ENCODE results near the gene UGT1A7.

The UGT1A7 gene

GRCh38 chr2:233758849-233759248 lies 77.1 kb downstream of the UGT1A7 start:
- no peak overlapping the region for H3K9ac ChIP-seq (ENCODE audit: low read length)
- H3K4me3 ChIP-seq (ENCODE audit: low read length), result no peak overlapping the region
- H3K4ac ChIP-seq (ENCODE audit: low read depth, low read length), result no peak overlapping the region
- H3K79me1 ChIP-seq (ENCODE audit: low read length), result no peaks in the 10 kb centered on the region
- no peaks in the 10 kb centered on the region for H3K79me2 ChIP-seq (ENCODE audit: control insufficient read depth, insufficient read depth, low read length)
- no peak overlapping the region for H3K27ac ChIP-seq (ENCODE audit: low read depth, low read length)
- H2BK5ac ChIP-seq (ENCODE audit: low read length), result no peak overlapping the region
- no CpG with 5 or more reads among the region's 2 CpGs for WGBS (ENCODE audit: extremely low coverage, insufficient coverage, low lambda C conversion rate)
- no peak overlapping the region for H2BK120ac ChIP-seq (ENCODE audit: low read depth, low read length)
- peak; percentile 1 for DNase-seq
- H3K4me2 ChIP-seq (ENCODE audit: low read length), result no peak overlapping the region
- H3K4me1 ChIP-seq (ENCODE audit: control insufficient read depth, low read depth, low read length), result no peaks in the 10 kb centered on the region
- H3K18ac ChIP-seq (ENCODE audit: low read length), result no peak overlapping the region
- H4K5ac ChIP-seq (ENCODE audit: low read length), result no peak overlapping the region
- H2BK15ac ChIP-seq (replicated peaks; ENCODE audit: low read depth), result no peak overlapping the region
- no peaks in the 10 kb centered on the region for H3K27me3 ChIP-seq (ENCODE audit: insufficient read depth, low read length, poor library complexity)
- H3K56ac ChIP-seq (ENCODE audit: low read length), result no peak overlapping the region
- H4K8ac ChIP-seq (ENCODE audit: low read depth, low read length), result no peak overlapping the region
- H2AK5ac ChIP-seq (ENCODE audit: low read length), result no peak overlapping the region
- no peak overlapping the region for H3K23ac ChIP-seq (ENCODE audit: low read length)
- no peaks in the 10 kb centered on the region for H3K36me3 ChIP-seq (ENCODE audit: control insufficient read depth, insufficient read depth, low read length)

- no peaks in the 10 kb centered on the region for H3K4me1 ChIP-seq (ENCODE audit: control insufficient read depth, low read depth, low read length)
- H3K23ac ChIP-seq (ENCODE audit: low read length), result no peak within 1 kb of the TSS
- H4K5ac ChIP-seq (ENCODE audit: low read length), result no peak within 1 kb of the TSS
- H2AK5ac ChIP-seq (ENCODE audit: low read length), result no peak within 1 kb of the TSS
- H2BK15ac ChIP-seq (replicated peaks; ENCODE audit: low read depth), result no peak within 1 kb of the TSS
- no peak within 1 kb of the TSS for H3K9ac ChIP-seq (ENCODE audit: low read length)
- no peak for DNase-seq
- H3K27ac ChIP-seq (ENCODE audit: low read depth, low read length), result no peak within 1 kb of the TSS
- no peak within 1 kb of the TSS for H3K4me3 ChIP-seq (ENCODE audit: low read length)
- H4K8ac ChIP-seq (ENCODE audit: low read depth, low read length), result no peak within 1 kb of the TSS
- no peak within 1 kb of the TSS for H3K18ac ChIP-seq (ENCODE audit: low read length)
- H3K4ac ChIP-seq (ENCODE audit: low read depth, low read length), result no peak within 1 kb of the TSS
- H3K79me1 ChIP-seq (ENCODE audit: low read length), result no peaks in the 10 kb centered on the region
- no peaks in the 10 kb centered on the region for H3K36me3 ChIP-seq (ENCODE audit: control insufficient read depth, insufficient read depth, low read length)
- H3K27me3 ChIP-seq (ENCODE audit: insufficient read depth, low read length, poor library complexity), result no peaks in the 10 kb centered on the region
- H2BK120ac ChIP-seq (ENCODE audit: low read depth, low read length), result no peak within 1 kb of the TSS
- H3K79me2 ChIP-seq (ENCODE audit: control insufficient read depth, insufficient read depth, low read length), result no peaks in the 10 kb centered on the region
- no peak within 1 kb of the TSS for H2BK5ac ChIP-seq (ENCODE audit: low read length)
- WGBS (ENCODE audit: extremely low coverage, insufficient coverage, low lambda C conversion rate), result no CpG with 5 or more reads among the region's 6 CpGs
- no peak within 1 kb of the TSS for H3K4me2 ChIP-seq (ENCODE audit: low read length)
- H3K56ac ChIP-seq (ENCODE audit: low read length), result no peak within 1 kb of the TSS
Observed at GRCh38 chr2:233760043-233760442, 78.3 kb downstream of the UGT1A7 start, which contains the start of gene UGT1A1. TSS of gene UGT1A1 (plus strand) at chr2:233760270. CDS start at chr2:233760288, 18 bp downstream.

GRCh38 chr2:233761040-233761769 lies 79.5 kb downstream of the UGT1A7 start:
- no peaks in the 10 kb centered on the region for H3K27me3 ChIP-seq (ENCODE audit: insufficient read depth, low read length, poor library complexity)

GRCh38 chr2:233764264-233764663 lies 82.6 kb downstream of the UGT1A7 start:
- Histone ChIP-seq H3K27ac (ENCODE audit: low read depth, low read length) (no peak overlapping the region), H3K18ac (ENCODE audit: low read length) (no peak overlapping the region), H2BK15ac (replicated peaks; ENCODE audit: low read depth) (no peak overlapping the region), H2BK120ac (ENCODE audit: low read depth, low read length) (no peak overlapping the region), H3K4ac (ENCODE audit: low read depth, low read length) (no peak overlapping the region), H3K4me3 (ENCODE audit: low read length) (no peak overlapping the region), H4K8ac (ENCODE audit: low read depth, low read length) (no peak overlapping the region), H4K5ac (ENCODE audit: low read length) (no peak overlapping the region), H3K79me2 (ENCODE audit: control insufficient read depth, insufficient read depth, low read length) (no peaks in the 10 kb centered on the region), H2AK5ac (ENCODE audit: low read length) (no peak overlapping the region), H3K79me1 (ENCODE audit: low read length) (no peaks in the 10 kb centered on the region), H3K36me3 (ENCODE audit: control insufficient read depth, insufficient read depth, low read length) (no peaks in the 10 kb centered on the region), H2BK5ac (ENCODE audit: low read length) (no peak overlapping the region), H3K56ac (ENCODE audit: low read length) (no peak overlapping the region), H3K9ac (ENCODE audit: low read length) (no peak overlapping the region), H3K4me2 (ENCODE audit: low read length) (no peak overlapping the region), H3K23ac (ENCODE audit: low read length) (no peak overlapping the region), H3K4me1 (ENCODE audit: control insufficient read depth, low read depth, low read length) (no peaks in the 10 kb centered on the region), H3K27me3 (ENCODE audit: insufficient read depth, low read length, poor library complexity) (no peaks in the 10 kb centered on the region)
- DNase-seq, result no peak
- WGBS (ENCODE audit: extremely low coverage, insufficient coverage, low lambda C conversion rate), result no CpG with 5 or more reads among the region's 7 CpGs

More at GRCh38 chr2:233761040-233761769, 79.5 kb downstream of the UGT1A7 start:
- no peak overlapping the region for H3K18ac ChIP-seq (ENCODE audit: low read length)
- no peak overlapping the region for H2BK15ac ChIP-seq (replicated peaks; ENCODE audit: low read depth)
- no peak overlapping the region for H3K4me3 ChIP-seq (ENCODE audit: low read length)
- H3K4me2 ChIP-seq (ENCODE audit: low read length), result no peak overlapping the region
- H4K5ac ChIP-seq (ENCODE audit: low read length), result no peak overlapping the region
- DNase-seq, result no peak
- no peaks in the 10 kb centered on the region for H3K79me1 ChIP-seq (ENCODE audit: low read length)
- no peak overlapping the region for H3K23ac ChIP-seq (ENCODE audit: low read length)
- H3K9ac ChIP-seq (ENCODE audit: low read length), result no peak overlapping the region
- H3K4ac ChIP-seq (ENCODE audit: low read depth, low read length), result no peak overlapping the region
- H3K27ac ChIP-seq (ENCODE audit: low read depth, low read length), result no peak overlapping the region
- H4K8ac ChIP-seq (ENCODE audit: low read depth, low read length), result no peak overlapping the region
- H2BK5ac ChIP-seq (ENCODE audit: low read length), result no peak overlapping the region
- H3K4me1 ChIP-seq (ENCODE audit: control insufficient read depth, low read depth, low read length), result no peaks in the 10 kb centered on the region
- H2BK120ac ChIP-seq (ENCODE audit: low read depth, low read length), result no peak overlapping the region
- no peaks in the 10 kb centered on the region for H3K79me2 ChIP-seq (ENCODE audit: control insufficient read depth, insufficient read depth, low read length)
- WGBS (ENCODE audit: extremely low coverage, insufficient coverage, low lambda C conversion rate), result no CpG with 5 or more reads among the region's 4 CpGs
- H3K36me3 ChIP-seq (ENCODE audit: control insufficient read depth, insufficient read depth, low read length), result no peaks in the 10 kb centered on the region
- H3K56ac ChIP-seq (ENCODE audit: low read length), result no peak overlapping the region
- H2AK5ac ChIP-seq (ENCODE audit: low read length), result no peak overlapping the region

GRCh38 chr2:233764761-233765160 lies 83.1 kb downstream of the UGT1A7 start:
- no peak overlapping the region for H2BK5ac ChIP-seq (ENCODE audit: low read length)
- H2BK15ac ChIP-seq (replicated peaks; ENCODE audit: low read depth), result no peak overlapping the region
- H4K5ac ChIP-seq (ENCODE audit: low read length), result no peak overlapping the region
- H3K4ac ChIP-seq (ENCODE audit: low read depth, low read length), result no peak overlapping the region
- no peak overlapping the region for H2BK120ac ChIP-seq (ENCODE audit: low read depth, low read length)
- H2AK5ac ChIP-seq (ENCODE audit: low read length), result no peak overlapping the region
- no peak overlapping the region for H3K27ac ChIP-seq (ENCODE audit: low read depth, low read length)
- H3K79me2 ChIP-seq (ENCODE audit: control insufficient read depth, insufficient read depth, low read length), result no peaks in the 10 kb centered on the region
- no CpG with 5 or more reads among the region's 3 CpGs for WGBS (ENCODE audit: extremely low coverage, insufficient coverage, low lambda C conversion rate)
- no peak overlapping the region for H3K56ac ChIP-seq (ENCODE audit: low read length)
- H3K79me1 ChIP-seq (ENCODE audit: low read length), result no peaks in the 10 kb centered on the region
- H3K23ac ChIP-seq (ENCODE audit: low read length), result no peak overlapping the region
- no peak overlapping the region for H3K18ac ChIP-seq (ENCODE audit: low read length)
- no peak overlapping the region for H3K4me3 ChIP-seq (ENCODE audit: low read length)
- H3K4me2 ChIP-seq (ENCODE audit: low read length), result no peak overlapping the region
- H4K8ac ChIP-seq (ENCODE audit: low read depth, low read length), result no peak overlapping the region
- H3K9ac ChIP-seq (ENCODE audit: low read length), result no peak overlapping the region
- H3K36me3 ChIP-seq (ENCODE audit: control insufficient read depth, insufficient read depth, low read length), result no peaks in the 10 kb centered on the region
- H3K27me3 ChIP-seq (ENCODE audit: insufficient read depth, low read length, poor library complexity), result no peaks in the 10 kb centered on the region
- DNase-seq, result no peak
- H3K4me1 ChIP-seq (ENCODE audit: control insufficient read depth, low read depth, low read length), result no peaks in the 10 kb centered on the region

- no peak overlapping the region for H3K4ac ChIP-seq (ENCODE audit: low read depth, low read length)
- no peaks in the 10 kb centered on the region for H3K79me1 ChIP-seq (ENCODE audit: low read length)
- no peak overlapping the region for H3K4me3 ChIP-seq (ENCODE audit: low read length)
- H3K23ac ChIP-seq (ENCODE audit: low read length), result no peak overlapping the region
- no CpG with 5 or more reads among the region's 4 CpGs for WGBS (ENCODE audit: extremely low coverage, insufficient coverage, low lambda C conversion rate)
- H4K5ac ChIP-seq (ENCODE audit: low read length), result no peak overlapping the region
- no peak overlapping the region for H3K4me2 ChIP-seq (ENCODE audit: low read length)
- H3K36me3 ChIP-seq (ENCODE audit: control insufficient read depth, insufficient read depth, low read length), result no peaks in the 10 kb centered on the region
- H3K4me1 ChIP-seq (ENCODE audit: control insufficient read depth, low read depth, low read length), result no peaks in the 10 kb centered on the region
- no peak overlapping the region for H2AK5ac ChIP-seq (ENCODE audit: low read length)
- H3K56ac ChIP-seq (ENCODE audit: low read length), result no peak overlapping the region
- H3K27me3 ChIP-seq (ENCODE audit: insufficient read depth, low read length, poor library complexity), result no peaks in the 10 kb centered on the region
- no peak overlapping the region for H3K18ac ChIP-seq (ENCODE audit: low read length)
- DNase-seq, result no peak
- no peak overlapping the region for H3K9ac ChIP-seq (ENCODE audit: low read length)
- no peak overlapping the region for H2BK15ac ChIP-seq (replicated peaks; ENCODE audit: low read depth)
- no peaks in the 10 kb centered on the region for H3K79me2 ChIP-seq (ENCODE audit: control insufficient read depth, insufficient read depth, low read length)
- H3K27ac ChIP-seq (ENCODE audit: low read depth, low read length), result no peak overlapping the region
- H2BK5ac ChIP-seq (ENCODE audit: low read length), result no peak overlapping the region
- H2BK120ac ChIP-seq (ENCODE audit: low read depth, low read length), result no peak overlapping the region
- H4K8ac ChIP-seq (ENCODE audit: low read depth, low read length), result no peak overlapping the region
Observed at GRCh38 chr2:233766416-233766815, 84.7 kb downstream of the UGT1A7 start.

Data from mesendoderm (in vitro differentiated cells).